ENCODE measurements around the gene CHST11. TPM values are rescaled to one million over a fixed set of nuclear protein-coding genes. Genes with fewer than 3 reads are reported as not detected.

Gene CHST11
- total and polyA plus RNA-seq, 9 of the 15 experiments (the other 6 are each of a cell fraction or from before 2014, with no cell fraction given): 2.3 to 38.7 (median 15.0) TPM

GRCh38 chr12:104467346-104467837 lies 10.6 kb downstream of the CHST11 start (continued):
- TF ChIP-seq SFPQ (IDR thresholded peaks at IDR 0.05; ENCODE audit: low read depth, low read length) (no peak), ZNF224 (CRISPR knock-in tag; IDR thresholded peaks at IDR 0.05) (no peak), NBN (IDR thresholded peaks at IDR 0.05; ENCODE audit: low read depth) (peak; percentile 86; the same call in 1 of the 2 replicates), BCOR (IDR thresholded peaks at IDR 0.05) (peak; percentile 86; the same call in 1 of the 2 replicates), ESRRA (IDR thresholded peaks at IDR 0.05; ENCODE audit: borderline replicate concordance, low read depth) (peak; percentile 73; the same call in 1 of the 2 replicates), ATF1 (CRISPR knock-in tag; IDR thresholded peaks at IDR 0.05) (no peak), ATF1 (tag; IDR thresholded peaks at IDR 0.05) (peak; percentile 73), NRF1 (conservative IDR thresholded peaks at IDR 0.05 in 1 of 2, IDR thresholded peaks at IDR 0.05 in 1 of 2) (no peak), ZNF644 (tag; IDR thresholded peaks at IDR 0.05; ENCODE audit: low read depth) (peak; percentile 91), ZNF146 (CRISPR knock-in tag; IDR thresholded peaks at IDR 0.05; ENCODE audit: unreplicated experiment) (no peak), TEAD4 (IDR thresholded peaks at IDR 0.05; ENCODE audit: low read length) (peak; percentile 99), TEAD4 (CRISPR knock-in tag; IDR thresholded peaks at IDR 0.05; ENCODE audit: borderline replicate concordance) (no peak), MAZ (CRISPR knock-in tag; conservative IDR thresholded peaks at IDR 0.05 in 1 of 2, IDR thresholded peaks at IDR 0.05 in 1 of 2) (peak in 1 of 2 experiments; percentile 72; a peak in 1 of 4 replicates), KAT2B (IDR thresholded peaks at IDR 0.05; ENCODE audit: low read depth, low read length) (no peak), ZNF586 (CRISPR knock-in tag; conservative IDR thresholded peaks at IDR 0.05) (no peak), ZNF347 (CRISPR knock-in tag; IDR thresholded peaks at IDR 0.05; ENCODE audit: low read depth) (no peak), ZNF655 (CRISPR knock-in tag; IDR thresholded peaks at IDR 0.05) (no peak), ZNF133 (CRISPR knock-in tag; IDR thresholded peaks at IDR 0.05) (0 out of 2 replicates have a peak, but pooled peaks have one; percentile 31), BCL6 (CRISPR knock-in tag; IDR thresholded peaks at IDR 0.05) (no peak), BRF1 (IDR thresholded peaks at IDR 0.05; ENCODE audit: borderline replicate concordance, extremely low read depth, insufficient read length) (no peak)
- TF ChIP-seq, protein P1, sequence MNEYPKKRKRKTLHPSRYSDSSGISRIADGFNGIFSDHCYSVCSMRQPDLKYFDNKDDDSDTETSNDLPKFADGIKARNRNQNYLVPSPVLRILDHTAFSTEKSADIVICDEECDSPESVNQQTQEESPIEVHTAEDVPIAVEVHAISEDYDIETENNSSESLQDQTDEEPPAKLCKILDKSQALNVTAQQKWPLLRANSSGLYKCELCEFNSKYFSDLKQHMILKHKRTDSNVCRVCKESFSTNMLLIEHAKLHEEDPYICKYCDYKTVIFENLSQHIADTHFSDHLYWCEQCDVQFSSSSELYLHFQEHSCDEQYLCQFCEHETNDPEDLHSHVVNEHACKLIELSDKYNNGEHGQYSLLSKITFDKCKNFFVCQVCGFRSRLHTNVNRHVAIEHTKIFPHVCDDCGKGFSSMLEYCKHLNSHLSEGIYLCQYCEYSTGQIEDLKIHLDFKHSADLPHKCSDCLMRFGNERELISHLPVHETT (CRISPR knock-in tag; conservative IDR thresholded peaks at IDR 0.05 in 1 of 2, IDR thresholded peaks at IDR 0.05 in 1 of 2): peak in 1 of 2 experiments; percentile 81; a peak in 2 of 4 replicates
